Measurements from ENCODE around the gene CLMP.
"Not testable (repeated sequence)": the region's sequence is repeated elsewhere in the genome, so short reads cannot be mapped to it uniquely, and the experiment has no call there.

DNA sequence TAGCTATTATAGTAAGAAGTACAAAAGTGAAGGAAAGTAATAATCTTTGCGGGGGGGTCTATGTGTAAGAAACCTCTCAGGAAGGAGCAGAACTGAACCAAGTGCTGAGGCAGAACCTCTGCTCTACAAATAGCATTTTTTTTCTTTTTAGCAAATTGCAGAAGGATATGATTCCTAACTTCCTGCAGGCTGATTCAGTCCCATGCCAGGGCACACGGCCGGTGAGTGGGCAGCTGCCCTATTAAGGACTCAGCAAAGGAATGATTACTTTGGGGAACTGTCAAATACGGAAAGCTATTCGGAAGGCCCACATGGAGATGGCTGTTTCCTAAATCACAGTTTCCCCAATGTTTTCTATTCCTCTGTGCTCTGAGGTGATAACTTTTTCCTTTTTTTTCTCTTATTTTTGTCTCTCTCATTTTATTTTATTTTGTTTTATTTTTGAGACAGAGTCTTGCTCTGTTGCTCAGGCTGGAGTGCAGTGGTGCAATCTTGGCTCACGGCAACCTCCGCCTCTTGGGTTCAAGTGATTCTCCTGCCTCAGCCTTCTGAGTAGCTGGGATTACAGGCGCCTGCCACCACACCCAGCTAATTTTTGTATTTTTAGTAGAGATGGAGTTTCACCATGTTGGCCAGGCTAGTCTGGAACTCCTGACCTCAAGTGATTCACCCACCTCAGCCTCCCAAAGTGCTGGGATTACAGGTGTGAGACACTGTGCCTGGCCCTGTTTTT lies 62.8 kb downstream of the CLMP start:
- not testable (repeated sequence) for TF ChIP-seq POLR2AphosphoS5, POLR2A (IDR thresholded peaks at IDR 0.05; ENCODE audit: low read depth, low read length)
